Epithelial cell of proximal tubule (primary cell): Measurements from ENCODE around the gene COL20A1. TPM values are rescaled to one million over a fixed set of nuclear protein-coding genes. Genes with fewer than 3 reads are reported as not detected.
"Not testable (repeated sequence)": the region's sequence is repeated elsewhere in the genome, so short reads cannot be mapped to it uniquely, and the experiment has no call there.

Source experiments
- DNase-seq: peaks from one replicate; pipeline ENCODE4 v3.0.0-alpha.2; 2011; ENCODE audit warnings: low read depth
- H3K4me3 ChIP-seq: 2 replicates; pipeline ENCODE4 v1.5.1; 2011; ENCODE audit warnings: low read depth, mild to moderate bottlenecking, low read length
- CTCF ChIP-seq: conservative IDR thresholded peaks from 2 replicates; pipeline ENCODE4 v1.5.1; 2012; ENCODE audit warnings: low read depth, mild to moderate bottlenecking, low read length
- total RNA-seq: library from RNA; depleted of rRNA; stranded (reverse); fragments of >200 nt; gene quantifications from 2 replicates; pipeline ENCODE4 v1.2.3, GENCODE V29; 2015

Gene COL20A1
- total RNA-seq, 1 donor from 2014 or later = not detected

GRCh38 chr20:63301671-63302070 lies 8.7 kb downstream of the COL20A1 start:
- DNase-seq = no peak
- H3K4me3 ChIP-seq = no peak overlapping the region
- no peak for TF ChIP-seq CTCF

GRCh38 chr20:63303095-63303666 lies 10.2 kb downstream of the COL20A1 start:
- H3K4me3 ChIP-seq = no peak overlapping the region
- no peak for DNase-seq
- no peak for TF ChIP-seq CTCF

GRCh38 chr20:63305393-63305792 lies 12.4 kb downstream of the COL20A1 start:
- no peak for DNase-seq
- TF ChIP-seq CTCF = no peak
- H3K4me3 ChIP-seq = no peak overlapping the region

DNA sequence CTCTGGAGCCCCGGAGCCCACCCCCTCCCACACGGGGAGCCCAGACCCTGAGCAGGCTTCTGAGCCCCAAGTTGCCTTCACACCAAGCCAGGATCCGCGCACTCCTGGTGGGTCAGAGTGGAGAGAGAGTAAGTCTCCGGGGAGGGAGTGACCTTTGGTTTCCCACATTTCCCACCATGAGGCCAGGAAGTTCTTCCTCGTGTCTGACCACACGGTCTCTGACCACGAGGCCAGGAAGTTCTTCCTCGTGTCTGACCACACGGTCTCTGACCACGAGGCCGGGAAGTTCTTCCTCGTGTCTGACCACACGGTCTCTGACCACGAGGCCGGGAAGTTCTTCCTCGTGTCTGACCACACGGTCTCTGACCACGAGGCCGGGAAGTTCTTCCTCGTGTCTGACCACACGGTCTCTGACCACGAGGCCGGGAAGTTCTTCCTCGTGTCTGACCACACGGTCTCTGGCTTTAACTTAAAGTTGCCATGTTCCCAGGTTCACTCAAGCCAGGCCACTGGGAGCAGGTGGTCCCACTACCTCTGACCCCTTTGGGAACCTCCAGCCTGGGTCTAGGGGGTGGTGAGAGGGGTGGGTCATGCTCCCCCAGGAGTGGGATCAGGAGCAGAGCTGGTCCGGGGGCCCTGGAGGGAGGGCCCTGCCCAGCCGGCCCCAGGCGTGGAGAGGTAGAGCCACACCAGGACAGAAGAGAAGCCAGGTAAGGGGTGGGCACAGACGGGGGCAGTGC lies 13.1 kb downstream of the COL20A1 start:
- DNase-seq, H3K4me3 ChIP-seq: not testable (repeated sequence)

- no peak for DNase-seq
- TF ChIP-seq CTCF = no peak
- no peak overlapping the region for H3K4me3 ChIP-seq
Observed at GRCh38 chr20:63306673-63307537, 13.9 kb downstream of the COL20A1 start.

DNA sequence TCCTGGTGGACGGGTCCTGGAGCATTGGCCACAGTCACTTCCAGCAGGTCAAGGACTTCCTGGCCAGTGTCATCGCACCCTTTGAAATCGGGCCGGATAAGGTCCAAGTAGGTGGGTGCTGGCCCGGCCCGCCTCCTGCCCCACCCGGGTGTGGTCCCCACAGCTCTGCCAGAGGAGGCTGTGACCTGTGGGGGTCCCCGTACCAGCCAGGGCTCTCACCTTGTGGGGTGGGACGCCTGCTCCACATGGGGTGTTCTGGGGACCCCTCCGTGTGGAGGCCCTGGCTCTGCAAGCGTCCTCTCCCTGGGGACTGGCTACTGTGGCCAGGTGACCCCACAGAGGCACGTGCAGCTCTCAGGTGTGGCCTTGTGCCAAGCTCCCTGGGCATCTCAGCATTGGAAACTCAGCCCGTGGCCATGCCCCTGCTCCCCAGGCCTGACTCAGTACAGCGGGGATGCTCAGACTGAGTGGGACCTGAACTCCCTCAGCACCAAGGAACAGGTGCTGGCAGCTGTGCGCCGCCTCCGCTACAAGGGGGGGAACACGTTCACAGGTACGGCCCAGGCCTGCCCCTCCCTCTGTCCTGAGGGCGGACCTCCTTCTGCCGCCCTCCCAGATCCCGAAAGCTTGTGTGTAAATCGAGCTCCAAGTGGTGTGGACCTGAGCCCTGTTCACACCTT lies 14.7 kb downstream of the COL20A1 start:
- TF ChIP-seq CTCF = no peak
- no peak overlapping the region for H3K4me3 ChIP-seq
- no peak for DNase-seq
